Loucy (cell line): Measurements from ENCODE around the gene ASCL2.

Experiments used
- H2AFZ ChIP-seq: fragments of 200-600 bp; sonication (generic); 2 replicates; pipeline ENCODE4 v1.6.0; 2016; ENCODE audit warnings: antibody characterized with exemption, mild to moderate bottlenecking, low read length, moderate library complexity
- H3F3A ChIP-seq: fragments of 200-600 bp; 2 replicates; pipeline ENCODE4 v1.6.0; 2016; ENCODE audit warnings: antibody characterized with exemption, low read depth, mild to moderate bottlenecking
- H3K27me3 ChIP-seq: fragments of 200-600 bp; sonication (generic); 2 replicates; pipeline ENCODE4 v1.6.1; 2014; ENCODE audit warnings: low read length, mild to moderate bottlenecking; ENCODE audit not compliant: insufficient read depth, poor library complexity, severe bottlenecking
- H3K36me3 ChIP-seq: fragments of 200-600 bp; sonication (generic); 2 replicates; pipeline ENCODE4 v1.6.1; 2016; ENCODE audit warnings: low read length; ENCODE audit not compliant: insufficient read depth
- H3K4me1 ChIP-seq: fragments of 200-600 bp; sonication (generic); 2 replicates; pipeline ENCODE4 v1.5.1; 2014; ENCODE audit warnings: low read length, mild to moderate bottlenecking; ENCODE audit not compliant: insufficient read depth, poor library complexity, severe bottlenecking
- H3K4me2 ChIP-seq: fragments of 200-600 bp; sonication (generic); 2 replicates; pipeline ENCODE4 v1.6.0; 2014; ENCODE audit warnings: antibody characterized with exemption, low read length, low read depth, mild to moderate bottlenecking; ENCODE audit not compliant: poor library complexity, severe bottlenecking
- H3K4me3 ChIP-seq: fragments of 200-600 bp; sonication (generic); 2 replicates; pipeline ENCODE4 v1.5.1; 2014; ENCODE audit warnings: low read length, mild to moderate bottlenecking, mixed read lengths; ENCODE audit not compliant: poor library complexity, severe bottlenecking
- H3K79me2 ChIP-seq: fragments of 200-600 bp; sonication (generic); 2 replicates; pipeline ENCODE4 v1.6.1; 2014; ENCODE audit warnings: low read length; ENCODE audit not compliant: insufficient read depth
- H3K9ac ChIP-seq: fragments of 200-600 bp; sonication (generic); 2 replicates; pipeline ENCODE4 v1.6.0; 2014; ENCODE audit warnings: mild to moderate bottlenecking, low read depth, low read length, moderate library complexity; ENCODE audit not compliant: poor library complexity, severe bottlenecking
- H3K9me2 ChIP-seq: fragments of 200-600 bp; sonication (generic); replicated peaks from 2 replicates; pipeline ENCODE4 v1.6.1; 2016; ENCODE audit warnings: low read depth, low read length, mixed read lengths
- H3K9me3 ChIP-seq: fragments of 200-600 bp; sonication (generic); 2 replicates; pipeline ENCODE4 v1.6.1; 2014; ENCODE audit warnings: mild to moderate bottlenecking, antibody characterized with exemption, low read length, low read depth; ENCODE audit not compliant: insufficient read depth
- H4K20me1 ChIP-seq: fragments of 200-600 bp; sonication (generic); 2 replicates; pipeline ENCODE4 v1.6.0; 2014; ENCODE audit warnings: antibody characterized with exemption, low read length, mild to moderate bottlenecking; ENCODE audit not compliant: insufficient read depth, poor library complexity, severe bottlenecking
- CTCF ChIP-seq: fragments of 200-600 bp; sonication (generic); conservative IDR thresholded peaks from 2 replicates; pipeline ENCODE4 v1.5.1; 2014; ENCODE audit warnings: mild to moderate bottlenecking, antibody characterized with exemption, low read length
- EZH2phosphoT487 ChIP-seq: fragments of 200-600 bp; IDR thresholded peaks from 2 replicates; pipeline ENCODE4 v1.6.1; 2018; ENCODE audit warnings: antibody characterized with exemption, mild to moderate bottlenecking, moderate library complexity, borderline replicate concordance

Gene ASCL2

GRCh38 chr11:2296913-2297622, 26.7 kb upstream of the ASCL2 start:
- H3K79me2 ChIP-seq = peaks cover 30% of the 10 kb centered on the region
- H3K9ac ChIP-seq = no peak overlapping the region

GRCh38 chr11:2295971-2296912, 25.9 kb upstream of the ASCL2 start:
- Histone ChIP-seq H3K79me2 (peaks cover 29% of the 10 kb centered on the region), H2AFZ (no peak overlapping the region), H3K4me3 (no peak overlapping the region), H3K4me2 (no peak overlapping the region), H3K36me3 (peaks cover 9% of the 10 kb centered on the region; the same call in 1 of the 2 replicates), H3K9ac (no peak overlapping the region), H3K9me2 (no peaks in the 10 kb centered on the region), H3F3A (peaks cover under 1% of the 10 kb centered on the region; the same call in 1 of the 2 replicates), H3K9me3 (no peaks in the 10 kb centered on the region), H3K27me3 (no peaks in the 10 kb centered on the region), H3K4me1 (peaks cover 18% of the 10 kb centered on the region), H4K20me1 (peaks cover 13% of the 10 kb centered on the region)
- no peak for TF ChIP-seq EZH2phosphoT487
- TF ChIP-seq CTCF = no peak

More at GRCh38 chr11:2296913-2297622, 26.7 kb upstream of the ASCL2 start:
- no peaks in the 10 kb centered on the region for H3K9me3 ChIP-seq
- H3F3A ChIP-seq = peaks cover 4% of the 10 kb centered on the region
- H3K9me2 ChIP-seq = no peaks in the 10 kb centered on the region
- peaks cover 13% of the 10 kb centered on the region for H4K20me1 ChIP-seq
- H3K4me2 ChIP-seq = no peak overlapping the region
- TF ChIP-seq EZH2phosphoT487 (no peak), CTCF (no peak)
- peaks cover 9% of the 10 kb centered on the region; the same call in 1 of the 2 replicates for H3K36me3 ChIP-seq
- peaks cover 18% of the 10 kb centered on the region for H3K4me1 ChIP-seq
- no peaks in the 10 kb centered on the region for H3K27me3 ChIP-seq
- no peak overlapping the region for H3K4me3 ChIP-seq
- no peak overlapping the region for H2AFZ ChIP-seq

- H3K4me1 ChIP-seq = peaks cover 18% of the 10 kb centered on the region
- H3K4me2 ChIP-seq = no peak overlapping the region
- no peak overlapping the region for H3K9ac ChIP-seq
- peaks cover 20% of the 10 kb centered on the region for H3K79me2 ChIP-seq
- TF ChIP-seq CTCF (no peak), EZH2phosphoT487 (no peak)
- H4K20me1 ChIP-seq = peaks cover 13% of the 10 kb centered on the region
- H3F3A ChIP-seq = no peaks in the 10 kb centered on the region
- no peaks in the 10 kb centered on the region for H3K9me3 ChIP-seq
- H3K27me3 ChIP-seq = no peaks in the 10 kb centered on the region
- no peak overlapping the region for H2AFZ ChIP-seq
- H3K4me3 ChIP-seq = no peak overlapping the region
- peaks cover 9% of the 10 kb centered on the region; the same call in 1 of the 2 replicates for H3K36me3 ChIP-seq
- H3K9me2 ChIP-seq = no peaks in the 10 kb centered on the region
Observed at GRCh38 chr11:2294926-2295290, 24.5 kb upstream of the ASCL2 start.
